ENCODE measurements around the gene PARP12. TPM values are rescaled to one million over a fixed set of nuclear protein-coding genes. Genes with fewer than 3 reads are reported as not detected.

PARP12 gene
- total and polyA plus RNA-seq, 2 of the 8 experiments (the other 6 are each of a cell fraction or from before 2014, with no cell fraction given), result 9.0 to 21.5 TPM

DNA sequence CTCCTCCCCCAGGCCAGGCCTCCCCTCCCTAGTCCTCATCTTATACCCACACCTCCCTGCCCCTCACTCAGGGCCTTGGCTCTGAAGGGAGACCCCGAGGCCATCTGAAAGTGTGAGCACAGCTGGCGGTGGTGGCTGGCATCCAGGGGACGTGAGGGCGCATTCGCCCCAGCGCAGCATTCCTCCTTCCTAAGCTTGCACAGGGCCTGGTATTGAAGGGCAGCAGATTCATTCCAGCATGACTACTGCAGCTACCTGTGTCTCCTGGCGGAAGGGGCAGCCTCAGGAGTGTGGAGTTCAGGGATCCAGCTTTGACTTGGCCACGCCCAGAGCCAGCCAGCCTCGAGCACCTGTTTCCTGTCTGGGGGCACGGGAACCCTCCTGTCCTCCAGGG is 72.6 kb downstream of the PARP12 start:
- no peak for TF ChIP-seq SAP30 (IDR thresholded peaks at IDR 0.05; ENCODE audit: insufficient read depth, insufficient replicate concordance, low read length)
- TF ChIP-seq SUZ12 (IDR thresholded peaks at IDR 0.05; ENCODE audit: low read length), result no peak
- TF ChIP-seq, protein P1, sequence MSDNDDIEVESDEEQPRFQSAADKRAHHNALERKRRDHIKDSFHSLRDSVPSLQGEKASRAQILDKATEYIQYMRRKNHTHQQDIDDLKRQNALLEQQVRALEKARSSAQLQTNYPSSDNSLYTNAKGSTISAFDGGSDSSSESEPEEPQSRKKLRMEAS (IDR thresholded peaks at IDR 0.05), result no peak
- TF ChIP-seq POLR2AphosphoS5 (IDR thresholded peaks at IDR 0.05; ENCODE audit: low read depth, low read length), result no peak
- no peak for TF ChIP-seq CEBPB (IDR thresholded peaks at IDR 0.05; ENCODE audit: low read depth, low read length)
- TF ChIP-seq, protein P2, sequence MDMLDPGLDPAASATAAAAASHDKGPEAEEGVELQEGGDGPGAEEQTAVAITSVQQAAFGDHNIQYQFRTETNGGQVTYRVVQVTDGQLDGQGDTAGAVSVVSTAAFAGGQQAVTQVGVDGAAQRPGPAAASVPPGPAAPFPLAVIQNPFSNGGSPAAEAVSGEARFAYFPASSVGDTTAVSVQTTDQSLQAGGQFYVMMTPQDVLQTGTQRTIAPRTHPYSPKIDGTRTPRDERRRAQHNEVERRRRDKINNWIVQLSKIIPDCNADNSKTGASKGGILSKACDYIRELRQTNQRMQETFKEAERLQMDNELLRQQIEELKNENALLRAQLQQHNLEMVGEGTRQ (IDR thresholded peaks at IDR 0.05; ENCODE audit: low read length), result no peak
- no peak for TF ChIP-seq CHD1 (IDR thresholded peaks at IDR 0.05; ENCODE audit: low read depth, low read length)
- no peak for TF ChIP-seq MAFK (IDR thresholded peaks at IDR 0.05; ENCODE audit: low read depth, low read length)
- FAIRE-seq, result no peak
- 84% methylated on average over 7 of the region's 10 CpGs; no CpG with 5 or more reads in 1 of the 2 experiments for WGBS, 2 experiments (ENCODE audit: extremely low coverage in 1 of 2, insufficient coverage in 1 of 2, insufficient read length in 1 of 2, insufficient replicate concordance in 2 of 2, low coverage in 1 of 2, low lambda C conversion rate in 2 of 2, missing lambda C conversion rate in 1 of 2)

More for the DNA sequence above, 72.6 kb downstream of the PARP12 start:
- H3K14ac ChIP-seq (ENCODE audit: insufficient read length), result no peak overlapping the region
- no peak overlapping the region for H3K27ac ChIP-seq (ENCODE audit: low read depth, low read length)
- H3K4me1 ChIP-seq (replicated peaks in 1 of 4; ENCODE audit: control insufficient read depth in 3 of 4, insufficient read depth in 4 of 4, low read length in 3 of 4), result peaks cover 0 to 9% (median 0%) of the 10 kb centered on the region in 4 experiments; a peak in 2 of 7 replicates
- no peak overlapping the region; the same call in 1 of the 2 replicates for H2BK15ac ChIP-seq (ENCODE audit: low read length)
- H3K4ac ChIP-seq (replicated peaks; ENCODE audit: insufficient read length, low read depth, low read length), result no peak overlapping the region
- H3K36me3 ChIP-seq (ENCODE audit: control insufficient read depth in 2 of 4, insufficient read depth in 4 of 4, low read length in 3 of 4), result no peaks in the 10 kb centered on the region
- no peak overlapping the region for H4K8ac ChIP-seq (ENCODE audit: extremely low read depth, insufficient read depth, low read length)
- H4K5ac ChIP-seq (ENCODE audit: insufficient read length, low read depth, low read length), result no peak overlapping the region
- H3K27me3 ChIP-seq (replicated peaks in 1 of 4; ENCODE audit: control insufficient read depth in 3 of 4, extremely low read depth in 1 of 4, insufficient read depth in 3 of 4, low read length in 3 of 4), result peaks cover 0 to 2% (median 0%) of the 10 kb centered on the region in 4 experiments; a peak in 1 of 7 replicates
- no peak for DNase-seq (ENCODE audit: low read depth in 1 of 2, low spot score in 2 of 2)
- H3K4me3 ChIP-seq (ENCODE audit: extremely low read depth in 1 of 4, insufficient read depth in 2 of 4, low read depth in 3 of 4, low read length in 4 of 4), result no peak overlapping the region
- H3K79me2 ChIP-seq (ENCODE audit: control insufficient read depth in 1 of 2, insufficient read depth in 2 of 2, low read length in 2 of 2), result no peaks in the 10 kb centered on the region
- H2BK20ac ChIP-seq (ENCODE audit: low read length), result no peak overlapping the region
- H4K20me1 ChIP-seq (replicated peaks in 1 of 2; ENCODE audit: control insufficient read depth in 1 of 2, insufficient read depth in 2 of 2, low read length in 2 of 2), result no peaks in the 10 kb centered on the region
- no peak overlapping the region for H3K9ac ChIP-seq (replicated peaks in 1 of 4; ENCODE audit: extremely low read depth in 1 of 4, low read depth in 3 of 4, low read length in 3 of 4)
- no peak overlapping the region for H2AK5ac ChIP-seq (ENCODE audit: low read depth, low read length)
- no peak overlapping the region; the same call in 1 of the 2 replicates for H3K18ac ChIP-seq (ENCODE audit: extremely low read depth, low read length)
- H3K79me1 ChIP-seq (ENCODE audit: low read depth, low read length), result no peaks in the 10 kb centered on the region
- ChIA-PET CTCF (ENCODE audit: partially characterized antibody) (interaction anchor here (0.8 to 2.9 kb wide), 8 partner anchors 13 to 388 kb away, joined by 3 to 16 read pairs (median 5); no protein-coding TSS in a partner anchor), POLR2A (ENCODE audit: partially characterized antibody) (interaction anchor here (2.4 kb wide), 1 partner anchor 9 kb away, joined by 6 read pairs; no protein-coding TSS in a partner anchor)
- no peaks in the 10 kb centered on the region for H3K9me3 ChIP-seq (ENCODE audit: insufficient read depth in 2 of 2, low read depth in 1 of 2, low read length in 1 of 2)
- H2BK5ac ChIP-seq (ENCODE audit: low read depth, low read length), result no peak overlapping the region
- no peak overlapping the region for H2AFZ ChIP-seq (ENCODE audit: low read length)
- no peak overlapping the region for H4K91ac ChIP-seq (replicated peaks; ENCODE audit: insufficient read length, low read length)
- H2BK12ac ChIP-seq (ENCODE audit: low read depth, low read length), result peak overlapping the region; percentile 39; the same call in 1 of the 2 replicates
- no peaks in the 10 kb centered on the region for H3K23me2 ChIP-seq (ENCODE audit: low read depth, low read length)
- no peak overlapping the region for H3K4me2 ChIP-seq (ENCODE audit: insufficient read depth in 1 of 2, low read depth in 2 of 2, low read length in 2 of 2)
- no peak overlapping the region for H3K56ac ChIP-seq (replicated peaks; ENCODE audit: insufficient read length, low read depth, low read length)
- no peak overlapping the region for H2BK120ac ChIP-seq (replicated peaks; ENCODE audit: low read depth, low read length)
- no peak overlapping the region for H3K23ac ChIP-seq (ENCODE audit: insufficient read length)

All from H1 (cell line).